ENCODE data around the gene MBD5.

DNA sequence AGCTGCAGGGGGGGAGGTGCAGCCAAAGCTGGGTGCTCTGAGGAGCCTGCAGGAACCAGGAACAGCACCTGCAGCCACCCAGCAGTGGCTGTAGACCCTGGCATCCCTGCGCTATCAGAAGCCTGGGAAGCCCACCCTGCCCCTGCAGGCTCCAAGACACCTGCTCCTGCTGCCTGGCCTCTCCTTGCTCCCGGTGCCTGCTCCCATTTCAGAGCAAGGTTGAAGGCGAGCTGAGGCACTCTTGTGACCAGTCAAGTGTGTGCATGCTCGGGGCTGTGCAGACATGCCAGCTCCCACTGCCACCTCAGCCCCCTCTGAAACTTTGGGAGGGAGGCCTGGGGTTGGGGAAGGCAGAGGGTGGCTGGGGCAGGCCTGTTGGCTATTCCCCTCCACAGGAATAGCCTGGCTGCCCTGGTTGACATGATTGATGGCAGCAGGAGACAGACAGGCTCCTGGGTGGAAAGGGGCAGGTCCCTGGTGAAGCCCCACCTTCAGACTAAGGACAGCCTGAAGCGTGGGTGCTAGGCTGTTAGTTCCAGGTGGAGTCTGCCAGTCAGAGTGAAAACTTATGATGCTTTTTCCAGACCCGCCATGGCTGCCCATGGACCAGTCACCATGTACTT, 151.4 kb downstream of the MBD5 start:
- TF ChIP-seq CTCF (IDR thresholded peaks at IDR 0.05): no peak
- no peak for TF ChIP-seq POLR2A (IDR thresholded peaks at IDR 0.05)
- no peak for TF ChIP-seq EP300 (IDR thresholded peaks at IDR 0.05)
- no peak for TF ChIP-seq POLR2AphosphoS5 (IDR thresholded peaks at IDR 0.05)
